K562 (cell line): ENCODE measurements around the gene MCM9. TPM values are rescaled to one million over a fixed set of nuclear protein-coding genes. Genes with fewer than 3 reads are reported as not detected.

ENCODE experiments used
- ATAC-seq: fragments of 200-7000 bp; cut with Tn5 transposase; 3 replicates; pipeline ENCODE4 v1.9.1; 2020; ENCODE audit warnings: moderate library complexity
- BruUV-seq: library from RNA; stranded (reverse); fragments of 400-500 nt; replicated peaks from 2 replicates; lab custom pipeline; 2021; lab: Mats Ljungman, UMichigan
- CTCF ChIA-PET: fragments of 300-600 bp; formaldehyde crosslinking; extraction: SDS; loops from one replicate; lab custom pipeline; 2021; ENCODE audit warnings: low intra/inter-chr PET ratio; lab: Yijun Ruan, JAX
- POLR2A ChIA-PET: fragments of 300-600, 350-650 bp; sonication (Branson Sonifier 250); formaldehyde crosslinking; extraction: SDS; loops from one replicate; lab custom pipeline; 2021; ENCODE audit warnings: antibody characterized with exemption, inconsistent platforms; lab: Yijun Ruan, JAX
- DNase-seq, 4 experiments: peaks; one replicate each; pipeline versions ENCODE4 v3.0.0 to v3.0.0-alpha.2; 2011 to 2018; ENCODE audit warnings: low spot score in 3 of 4, mixed read lengths in 3 of 4; ENCODE audit errors: extremely low read depth in 1 of 4
- FAIRE-seq: peaks from 2 replicates; lab custom pipeline; 2011; peaks lifted over from hg19 to GRCh38; lab: Jason Lieb, UNC
- H2AFZ ChIP-seq: 2 replicates; pipeline ENCODE4 v1.6.0; 2011; ENCODE audit warnings: low read depth, low read length, control low read depth, inconsistent platforms
- H3K27ac ChIP-seq: fragments of 200-600 bp; 3 replicates; pipeline ENCODE4 v1.8.0; 2011; ENCODE audit warnings: low read depth, mild to moderate bottlenecking, control low read depth, inconsistent platforms, low read length, moderate library complexity, mixed read lengths; ENCODE audit errors: extremely low read depth
- H3K27me3 ChIP-seq, 2 experiments: fragments of 300-600 bp in 1 of 2; 2 replicates in 1 of 2; 3 replicates in 1 of 2; pipeline versions ENCODE4 v1.6.0 to v1.8.0; 2011; ENCODE audit warnings: inconsistent platforms in 2 of 2, low read length in 2 of 2, mild to moderate bottlenecking in 1 of 2, mixed read lengths in 1 of 2, moderate library complexity in 1 of 2; ENCODE audit not compliant: control insufficient read depth in 2 of 2, insufficient read depth in 2 of 2
- H3K36me3 ChIP-seq: fragments of 300-600 bp; 3 replicates; pipeline ENCODE4 v1.8.0; 2011; ENCODE audit warnings: mild to moderate bottlenecking, low read length, inconsistent platforms; ENCODE audit not compliant: control insufficient read depth, insufficient read depth
- H3K4me1 ChIP-seq, 2 experiments: fragments of 200-600 bp in 1 of 2; replicated peaks in 1 of 2; 2 replicates in 1 of 2; 3 replicates in 1 of 2; pipeline versions ENCODE4 v1.5.1 to v1.8.0; 2011; ENCODE audit warnings: inconsistent platforms in 2 of 2, low read length in 2 of 2, mild to moderate bottlenecking in 1 of 2, mixed read lengths in 1 of 2, moderate library complexity in 1 of 2; ENCODE audit not compliant: control insufficient read depth in 2 of 2, insufficient read depth in 2 of 2
- H3K4me2 ChIP-seq: 2 replicates; pipeline ENCODE4 v1.6.1; 2011; ENCODE audit warnings: low read length, control low read depth, inconsistent platforms, mixed read lengths; ENCODE audit not compliant: insufficient read depth
- H3K4me3 ChIP-seq: fragments of 200-600 bp; sonication (generic), shearing (Covaris generic); 2 replicates; pipeline ENCODE4 v1.5.1; 2016; ENCODE audit warnings: control low read depth, inconsistent platforms
- H3K79me2 ChIP-seq: fragments of 200-600 bp; 3 replicates; pipeline ENCODE4 v1.8.0; 2011; ENCODE audit warnings: low read length, inconsistent platforms; ENCODE audit not compliant: control insufficient read depth, insufficient read depth
- H3K9ac ChIP-seq, 2 experiments: 2 replicates each; pipeline versions ENCODE4 v1.6.0 to v1.6.1; 2011; ENCODE audit warnings: low read depth in 2 of 2, low read length in 2 of 2, control low read depth in 1 of 2, inconsistent platforms in 1 of 2, mild to moderate bottlenecking in 1 of 2, mixed read lengths in 1 of 2; ENCODE audit not compliant: insufficient read depth in 1 of 2
- H3K9me1 ChIP-seq: one replicate; pipeline ENCODE4 v1.6.0; 2011; ENCODE audit warnings: inconsistent platforms, mild to moderate bottlenecking, low read length, moderate library complexity; ENCODE audit not compliant: control insufficient read depth, insufficient read depth
- H3K9me3 ChIP-seq: replicated peaks from 2 replicates; pipeline ENCODE4 v1.5.1; 2011; ENCODE audit warnings: low read depth, low read length, inconsistent platforms; ENCODE audit not compliant: control insufficient read depth, insufficient read depth
- H4K20me1 ChIP-seq: replicated peaks from 2 replicates; pipeline ENCODE4 v1.6.1; 2011; ENCODE audit warnings: low read length, inconsistent platforms, mixed read lengths; ENCODE audit not compliant: control insufficient read depth, insufficient read depth
- ARID3A ChIP-seq: IDR thresholded peaks from 2 replicates; pipeline ENCODE4 v1.6.1; 2012; ENCODE audit warnings: low read depth, low read length, improper control_type of control experiment, borderline replicate concordance
- BCLAF1 ChIP-seq, 2 experiments: fragments of 450-650 bp in 1 of 2; IDR thresholded peaks; 2 replicates each; pipeline ENCODE4 v1.6.1; 2011 to 2017; ENCODE audit warnings: low read depth in 2 of 2, antibody characterized with exemption in 1 of 2, borderline replicate concordance in 1 of 2, low read length in 1 of 2, mild to moderate bottlenecking in 1 of 2, mixed read lengths in 1 of 2; ENCODE audit not compliant: control insufficient read depth in 1 of 2
- FOXA3 ChIP-seq, 2 experiments: fragments of 450-650 bp in 1 of 2; sonication (generic) in 1 of 2; formaldehyde crosslinking; IDR thresholded peaks in 1 of 2; conservative IDR thresholded peaks in 1 of 2; 2 replicates each; pipeline versions ENCODE4 v1.4.0 to v1.8.0; 2020 to 2022; ENCODE audit warnings: mild to moderate bottlenecking in 2 of 2, missing genetic modification reagents in 1 of 2
- HCFC1 ChIP-seq: IDR thresholded peaks from 2 replicates; pipeline ENCODE4 v1.6.1; 2012; ENCODE audit warnings: low read depth, low read length, improper control_type of control experiment
- MTA3 ChIP-seq: fragments of 450-650 bp; formaldehyde crosslinking; IDR thresholded peaks from 2 replicates; pipeline ENCODE4 v1.6.1; 2017; ENCODE audit warnings: mild to moderate bottlenecking, borderline replicate concordance
- PRMT5 ChIP-seq: sonication (generic); formaldehyde crosslinking; IDR thresholded peaks from 2 replicates; pipeline ENCODE4 v1.5.0; 2020; ENCODE audit warnings: missing genetic modification reagents
- PRPF4 ChIP-seq: fragments of 200-400 bp; formaldehyde crosslinking; IDR thresholded peaks from one replicate; pipeline ENCODE4 v1.6.1; 2017; ENCODE audit warnings: low read length, low read depth, mild to moderate bottlenecking; ENCODE audit not compliant: insufficient read depth, poor library complexity, severe bottlenecking
- RB1 ChIP-seq: fragments of 450-650 bp; IDR thresholded peaks from 2 replicates; pipeline ENCODE4 v1.6.1; 2017; ENCODE audit warnings: low read depth, mild to moderate bottlenecking
- RBBP5 ChIP-seq: fragments of 200-600 bp; sonication (generic); IDR thresholded peaks from 2 replicates; pipeline ENCODE4 v1.6.1; 2012; ENCODE audit warnings: borderline replicate concordance, mild to moderate bottlenecking, low read length, control low read depth, inconsistent platforms; ENCODE audit not compliant: insufficient read depth, poor library complexity, severe bottlenecking
- RFX7 ChIP-seq: fragments of 250-450 bp; sonication (Bioruptor Pico); IDR thresholded peaks from 2 replicates; pipeline ENCODE4 v1.5.1; 2021; ENCODE audit warnings: mild to moderate bottlenecking
- SAFB ChIP-seq: fragments of 200-400 bp; formaldehyde crosslinking; IDR thresholded peaks from 2 replicates; pipeline ENCODE4 v1.6.1; 2017; ENCODE audit warnings: low read depth, low read length, borderline replicate concordance
- ZNF121 ChIP-seq: sonication (generic); formaldehyde crosslinking; conservative IDR thresholded peaks from 2 replicates; pipeline ENCODE4 v1.8.0; 2022; ENCODE audit warnings: missing genetic modification reagents
- ZNF133 ChIP-seq: fragments of 250-450 bp; sonication (Bioruptor Pico); IDR thresholded peaks from 2 replicates; pipeline ENCODE4 v1.4.0; 2020; ENCODE audit warnings: mild to moderate bottlenecking
- WGBS: fragments of 100-300 bp; shearing (Covaris generic); methylation state at CpG from one replicate; pipeline ENCODE4 v1.1.6; 2016; ENCODE audit warnings: low coverage, mixed read lengths; ENCODE audit not compliant: insufficient coverage; ENCODE audit errors: missing lambda C conversion rate; 5-methylcytosine and 5-hydroxymethylcytosine counted together
- in situ Hi-C: fragments of 300-500 bp; cut with MboI; formaldehyde crosslinking; loops from 4 replicates; pipeline ENCODE4 v1.15.0; 2018; ENCODE audit warnings: inconsistent platforms, mixed read lengths
- intact Hi-C: fragments of 100-400 bp; cut with micrococcal nuclease; formaldehyde crosslinking; loops from 2 replicates; pipeline ENCODE4 v1.14.2; 2022
- polyA plus RNA-seq, 8 experiments: library from polyadenylated mRNA; depleted of rRNA in 4 of 8; stranded (reverse) in 5 of 8; unstranded in 3 of 8; fragments of >200 nt; fragmentation: Nextera tagmentation in 2 of 8; fragmentation: Illumina TruSeq in 1 of 8; extraction: Ambion mirVana in 2 of 8; extraction: Trizol in 1 of 8; gene quantifications; 2 replicates each; pipeline versions ENCODE4 v1.2.1 to v1.2.3, GENCODE V29; 2011 to 2014; ENCODE audit warnings: inconsistent platforms in 1 of 8, missing spikeins in 1 of 8
- total RNA-seq, 7 experiments: library from RNA; depleted of rRNA in 6 of 7; stranded (reverse); fragments of >200 nt in 6 of 7; fragmentation: Illumina TruSeq in 2 of 7; extraction: Trizol in 2 of 7; gene quantifications; 2 replicates each; pipeline versions ENCODE4 v1.2.1 to v1.2.3, GENCODE V29; 2011 to 2021; ENCODE audit warnings: low replicate concordance in 1 of 7
- TF ChIP-seq, protein P1 (sequence below): fragments of 450-650 bp; formaldehyde crosslinking; IDR thresholded peaks from 2 replicates; pipeline ENCODE4 v1.4.0; 2020; ENCODE audit warnings: mild to moderate bottlenecking, mixed read lengths

MCM9 gene
- total and polyA plus RNA-seq, 9 of the 15 experiments (the other 6 are each of a cell fraction or from before 2014, with no cell fraction given): 4.8 to 16.7 (median 11.6) TPM

- TF ChIP-seq RBBP5 (no peak), PRMT5 (CRISPR knock-in tag) (no peak), MTA3 (no peak), ZNF133 (CRISPR knock-in tag) (no peak), FOXA3 (CRISPR knock-in tag; conservative IDR thresholded peaks at IDR 0.05 in 1 of 2, IDR thresholded peaks at IDR 0.05 in 1 of 2) (no peak)
Observed at GRCh38 chr6:118914598-118914997, 20.4 kb downstream of the MCM9 start (continued).

DNA sequence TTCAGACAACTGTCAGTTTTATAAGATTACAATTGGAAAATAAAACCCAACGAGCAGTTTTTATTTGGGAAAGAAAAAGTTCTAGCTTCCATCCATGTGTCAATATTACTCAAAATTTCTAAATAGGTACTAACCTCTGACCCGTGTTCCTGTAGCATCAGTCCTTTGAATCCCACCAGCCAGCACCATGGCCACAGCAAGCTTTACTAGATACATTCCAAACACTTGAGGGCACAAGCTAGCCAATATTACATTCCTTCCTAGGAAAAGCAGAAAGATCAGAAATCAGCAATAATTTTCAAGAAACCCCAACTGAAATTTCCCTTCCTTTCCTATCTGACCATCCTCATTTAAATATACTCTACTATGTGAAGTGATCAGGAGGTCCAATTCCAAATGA, 21.8 kb downstream of the MCM9 start:
- H3K9ac ChIP-seq: no peak overlapping the region
- 72% methylated on average over 2 of the region's 2 CpGs for WGBS
- no peaks in the 10 kb centered on the region for H4K20me1 ChIP-seq
- ChIA-PET CTCF (no interaction called here), POLR2A (interaction anchor here (0.6 to 1.6 kb wide), 6 partner anchors 9 to 98 kb away, joined by 3 to 8 read pairs (median 4); partner anchors contain the start of gene MCM9)
- H3K36me3 ChIP-seq: peaks cover 88% of the 10 kb centered on the region
- FAIRE-seq (no peak), ATAC-seq (no peak), DNase-seq (no peak)
- no peaks in the 10 kb centered on the region for H3K27me3 ChIP-seq
- no peak overlapping the region for H2AFZ ChIP-seq
- no TSS peak for BruUV-seq
- H3K27ac ChIP-seq: no peak overlapping the region
- H3K9me1 ChIP-seq: no peaks in the 10 kb centered on the region
- no peaks in the 10 kb centered on the region for H3K4me1 ChIP-seq
- in situ Hi-C loops: no loop called here
- no peak overlapping the region for H3K4me2 ChIP-seq
- H3K79me2 ChIP-seq: no peaks in the 10 kb centered on the region
- H3K4me3 ChIP-seq: no peak overlapping the region
- intact Hi-C loops: no loop called here
- no peaks in the 10 kb centered on the region for H3K9me3 ChIP-seq
- TF ChIP-seq SAFB (no peak), HCFC1 (no peak), FOXA3 (CRISPR knock-in tag; conservative IDR thresholded peaks at IDR 0.05 in 1 of 2, IDR thresholded peaks at IDR 0.05 in 1 of 2) (no peak), ARID3A (no peak), RB1 (no peak), RFX7 (CRISPR knock-in tag) (no peak), PRPF4 (no peak), BCLAF1 (IDR thresholded peaks at IDR 0.05; ENCODE audit: borderline replicate concordance in 1 of 2, control insufficient read depth in 1 of 2, low read depth in 2 of 2, low read length in 1 of 2) (no peak), ZNF121 (CRISPR knock-in tag) (no peak)
- TF ChIP-seq, protein P1, sequence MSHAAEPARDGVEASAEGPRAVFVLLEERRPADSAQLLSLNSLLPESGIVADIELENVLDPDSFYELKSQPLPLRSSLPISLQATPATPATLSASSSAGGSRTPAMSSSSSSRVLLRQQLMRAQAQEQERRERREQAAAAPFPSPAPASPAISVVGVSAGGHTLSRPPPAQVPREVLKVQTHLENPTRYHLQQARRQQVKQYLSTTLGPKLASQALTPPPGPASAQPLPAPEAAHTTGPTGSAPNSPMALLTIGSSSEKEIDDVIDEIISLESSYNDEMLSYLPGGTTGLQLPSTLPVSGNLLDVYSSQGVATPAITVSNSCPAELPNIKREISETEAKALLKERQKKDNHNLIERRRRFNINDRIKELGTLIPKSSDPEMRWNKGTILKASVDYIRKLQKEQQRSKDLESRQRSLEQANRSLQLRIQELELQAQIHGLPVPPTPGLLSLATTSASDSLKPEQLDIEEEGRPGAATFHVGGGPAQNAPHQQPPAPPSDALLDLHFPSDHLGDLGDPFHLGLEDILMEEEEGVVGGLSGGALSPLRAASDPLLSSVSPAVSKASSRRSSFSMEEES (CRISPR knock-in tag): no peak
